ENCODE data around the gene FSTL5.
A peak's percentile ranks its signal among the peaks of the same experiment; 100 is the strongest.

The FSTL5 gene

GRCh38 chr4:162011089-162011488, 152.7 kb downstream of the FSTL5 start:
- H3K4me1 ChIP-seq (ENCODE audit: insufficient read depth, low read length): no peaks in the 10 kb centered on the region
- no peak overlapping the region for H3K4me3 ChIP-seq (ENCODE audit: low read length)
- no peaks in the 10 kb centered on the region for H3K9me3 ChIP-seq (ENCODE audit: insufficient read depth, low read depth, low read length)
- WGBS: 98% methylated on average over 2 of the region's 2 CpGs
- no peaks in the 10 kb centered on the region for H3K27me3 ChIP-seq (ENCODE audit: insufficient read depth, low read length)
- H3K36me3 ChIP-seq (ENCODE audit: insufficient read depth, low read length): no peaks in the 10 kb centered on the region
- no peak overlapping the region for H3K9ac ChIP-seq (ENCODE audit: low read depth, low read length)
- H3K27ac ChIP-seq (ENCODE audit: low read depth, low read length): no peak overlapping the region

DNA sequence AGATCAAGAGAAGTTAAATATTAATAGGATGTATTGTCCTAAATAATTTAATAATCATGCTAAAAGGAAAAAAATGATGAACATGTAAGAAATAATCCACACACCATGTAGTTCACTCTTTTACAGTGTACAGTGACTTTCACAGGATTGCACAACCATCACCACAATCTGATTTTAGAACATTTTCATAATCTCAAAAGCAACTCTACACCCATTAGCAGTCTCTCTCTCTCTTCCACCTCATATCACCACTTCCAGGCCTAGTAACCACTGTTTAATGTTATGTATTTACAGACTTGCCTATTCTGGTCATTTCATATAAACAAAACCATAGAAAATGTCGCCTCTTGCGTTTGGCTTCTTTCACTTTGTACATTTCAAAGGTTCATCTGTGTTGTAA, 153.4 kb downstream of the FSTL5 start:
- no peak overlapping the region for H3K4me3 ChIP-seq (ENCODE audit: low read length)
- H3K36me3 ChIP-seq (ENCODE audit: insufficient read depth, low read length): no peaks in the 10 kb centered on the region
- 0 out of 2 replicates have a peak, but pooled peaks cover 4% of the 10 kb centered on the region for H3K4me1 ChIP-seq (ENCODE audit: insufficient read depth, low read length)
- H3K27me3 ChIP-seq (ENCODE audit: insufficient read depth, low read length): no peaks in the 10 kb centered on the region
- H3K9ac ChIP-seq (ENCODE audit: low read depth, low read length): no peak overlapping the region
- no peak overlapping the region for H3K27ac ChIP-seq (ENCODE audit: low read depth, low read length)
- no peaks in the 10 kb centered on the region for H3K9me3 ChIP-seq (ENCODE audit: insufficient read depth, low read depth, low read length)
- 97% methylated on average over 2 of the region's 2 CpGs for WGBS

GRCh38 chr4:161992317-161992716, 171.5 kb downstream of the FSTL5 start:
- 0 out of 2 replicates have a peak overlapping the region, but pooled peaks have one; percentile 6 for H3K27ac ChIP-seq (ENCODE audit: low read depth, low read length)
- H3K9ac ChIP-seq (ENCODE audit: low read depth, low read length): no peak overlapping the region
- 81% methylated on average over 7 of the region's 7 CpGs for WGBS
- H3K4me1 ChIP-seq (ENCODE audit: insufficient read depth, low read length): peaks cover 41% of the 10 kb centered on the region
- no peaks in the 10 kb centered on the region for H3K27me3 ChIP-seq (ENCODE audit: insufficient read depth, low read length)
- no peaks in the 10 kb centered on the region for H3K9me3 ChIP-seq (ENCODE audit: insufficient read depth, low read depth, low read length)
- no peaks in the 10 kb centered on the region for H3K36me3 ChIP-seq (ENCODE audit: insufficient read depth, low read length)
- H3K4me3 ChIP-seq (ENCODE audit: low read length): no peak overlapping the region

DNA sequence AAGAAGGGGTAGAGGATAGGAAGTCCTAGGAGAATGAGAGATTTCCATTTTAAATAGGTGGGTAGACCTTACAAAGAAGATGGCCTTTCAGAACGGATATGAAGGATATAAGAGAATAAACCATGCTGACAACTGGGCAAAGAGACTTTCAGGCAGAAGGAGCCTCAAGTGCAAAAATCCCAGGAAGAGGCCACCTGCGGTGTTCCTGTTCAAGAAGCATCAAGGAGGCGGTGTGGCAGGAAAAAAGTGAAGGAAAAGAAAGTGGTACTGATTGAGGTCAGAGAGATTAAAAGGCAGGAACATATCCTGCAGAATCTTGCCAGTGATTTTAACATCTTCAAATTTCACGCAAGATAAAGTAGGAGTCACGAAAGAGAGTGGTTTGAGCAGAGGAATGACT, 172.0 kb downstream of the FSTL5 start:
- Histone ChIP-seq H3K27me3 (ENCODE audit: insufficient read depth, low read length) (no peaks in the 10 kb centered on the region), H3K4me3 (ENCODE audit: low read length) (no peak overlapping the region), H3K9me3 (ENCODE audit: insufficient read depth, low read depth, low read length) (no peaks in the 10 kb centered on the region), H3K27ac (ENCODE audit: low read depth, low read length) (peak overlapping the region; percentile 6; the same call in 1 of the 2 replicates), H3K4me1 (ENCODE audit: insufficient read depth, low read length) (peaks cover 45% of the 10 kb centered on the region), H3K36me3 (ENCODE audit: insufficient read depth, low read length) (no peaks in the 10 kb centered on the region), H3K9ac (ENCODE audit: low read depth, low read length) (no peak overlapping the region)
- WGBS: 70% methylated on average over 5 of the region's 5 CpGs

- no peaks in the 10 kb centered on the region for H3K27me3 ChIP-seq (ENCODE audit: insufficient read depth, low read length)
- no peak overlapping the region for H3K27ac ChIP-seq (ENCODE audit: low read depth, low read length)
- 100% methylated on average over 1 of the region's 2 CpGs for WGBS
- H3K4me3 ChIP-seq (ENCODE audit: low read length): no peak overlapping the region
- H3K9me3 ChIP-seq (ENCODE audit: insufficient read depth, low read depth, low read length): no peaks in the 10 kb centered on the region
- peaks cover 36% of the 10 kb centered on the region for H3K4me1 ChIP-seq (ENCODE audit: insufficient read depth, low read length)
- H3K9ac ChIP-seq (ENCODE audit: low read depth, low read length): no peak overlapping the region
- H3K36me3 ChIP-seq (ENCODE audit: insufficient read depth, low read length): no peaks in the 10 kb centered on the region
These were observed 173.1 kb downstream of the FSTL5 start for GRCh38 chr4:161990721-161991120.

GRCh38 chr4:161988946-161989345, 174.9 kb downstream of the FSTL5 start:
- no peak overlapping the region for H3K9ac ChIP-seq (ENCODE audit: low read depth, low read length)
- peaks cover 30% of the 10 kb centered on the region for H3K4me1 ChIP-seq (ENCODE audit: insufficient read depth, low read length)
- no peaks in the 10 kb centered on the region for H3K36me3 ChIP-seq (ENCODE audit: insufficient read depth, low read length)
- no peaks in the 10 kb centered on the region for H3K27me3 ChIP-seq (ENCODE audit: insufficient read depth, low read length)
- no peak overlapping the region for H3K27ac ChIP-seq (ENCODE audit: low read depth, low read length)
- H3K9me3 ChIP-seq (ENCODE audit: insufficient read depth, low read depth, low read length): no peaks in the 10 kb centered on the region
- no peak overlapping the region for H3K4me3 ChIP-seq (ENCODE audit: low read length)

GRCh38 chr4:161987611-161988010, 176.2 kb downstream of the FSTL5 start:
- H3K36me3 ChIP-seq (ENCODE audit: insufficient read depth, low read length): no peaks in the 10 kb centered on the region
- H3K9me3 ChIP-seq (ENCODE audit: insufficient read depth, low read depth, low read length): no peaks in the 10 kb centered on the region
- H3K27ac ChIP-seq (ENCODE audit: low read depth, low read length): no peak overlapping the region
- peaks cover 30% of the 10 kb centered on the region for H3K4me1 ChIP-seq (ENCODE audit: insufficient read depth, low read length)
- WGBS: 78% methylated on average over 1 of the region's 1 CpG
- H3K4me3 ChIP-seq (ENCODE audit: low read length): no peak overlapping the region
- no peak overlapping the region for H3K9ac ChIP-seq (ENCODE audit: low read depth, low read length)
- no peaks in the 10 kb centered on the region for H3K27me3 ChIP-seq (ENCODE audit: insufficient read depth, low read length)

- no peaks in the 10 kb centered on the region for H3K27me3 ChIP-seq (ENCODE audit: insufficient read depth, low read length)
- 72% methylated on average over 2 of the region's 2 CpGs for WGBS
- H3K9ac ChIP-seq (ENCODE audit: low read depth, low read length): no peak overlapping the region
- no peaks in the 10 kb centered on the region for H3K4me1 ChIP-seq (ENCODE audit: insufficient read depth, low read length)
- H3K27ac ChIP-seq (ENCODE audit: low read depth, low read length): no peak overlapping the region
- H3K36me3 ChIP-seq (ENCODE audit: insufficient read depth, low read length): no peaks in the 10 kb centered on the region
- H3K9me3 ChIP-seq (ENCODE audit: insufficient read depth, low read depth, low read length): no peaks in the 10 kb centered on the region
- H3K4me3 ChIP-seq (ENCODE audit: low read length): no peak overlapping the region
These were observed 211.4 kb downstream of the FSTL5 start for GRCh38 chr4:161952382-161952781.

GRCh38 chr4:161949946-161950725, 213.7 kb downstream of the FSTL5 start:
- WGBS: 92% methylated on average over 4 of the region's 4 CpGs
- H3K4me1 ChIP-seq (ENCODE audit: insufficient read depth, low read length): no peaks in the 10 kb centered on the region
- H3K9me3 ChIP-seq (ENCODE audit: insufficient read depth, low read depth, low read length): no peaks in the 10 kb centered on the region
- no peak overlapping the region for H3K9ac ChIP-seq (ENCODE audit: low read depth, low read length)
- no peaks in the 10 kb centered on the region for H3K27me3 ChIP-seq (ENCODE audit: insufficient read depth, low read length)
- no peaks in the 10 kb centered on the region for H3K36me3 ChIP-seq (ENCODE audit: insufficient read depth, low read length)
- no peak overlapping the region for H3K4me3 ChIP-seq (ENCODE audit: low read length)
- H3K27ac ChIP-seq (ENCODE audit: low read depth, low read length): no peak overlapping the region

GRCh38 chr4:161948026-161948770, 215.6 kb downstream of the FSTL5 start:
- Histone ChIP-seq H3K27me3 (ENCODE audit: insufficient read depth, low read length) (no peaks in the 10 kb centered on the region), H3K27ac (ENCODE audit: low read depth, low read length) (no peak overlapping the region), H3K4me3 (ENCODE audit: low read length) (no peak overlapping the region), H3K9me3 (ENCODE audit: insufficient read depth, low read depth, low read length) (no peaks in the 10 kb centered on the region), H3K4me1 (ENCODE audit: insufficient read depth, low read length) (no peaks in the 10 kb centered on the region), H3K9ac (ENCODE audit: low read depth, low read length) (no peak overlapping the region), H3K36me3 (ENCODE audit: insufficient read depth, low read length) (no peaks in the 10 kb centered on the region)
- WGBS: 98% methylated on average over 6 of the region's 6 CpGs

GRCh38 chr4:161937596-161937995, 226.2 kb downstream of the FSTL5 start:
- Histone ChIP-seq H3K27ac (ENCODE audit: low read depth, low read length) (no peak overlapping the region), H3K36me3 (ENCODE audit: insufficient read depth, low read length) (no peaks in the 10 kb centered on the region), H3K9ac (ENCODE audit: low read depth, low read length) (no peak overlapping the region), H3K4me3 (ENCODE audit: low read length) (no peak overlapping the region), H3K9me3 (ENCODE audit: insufficient read depth, low read depth, low read length) (no peaks in the 10 kb centered on the region), H3K4me1 (ENCODE audit: insufficient read depth, low read length) (peaks cover 3% of the 10 kb centered on the region; the same call in 1 of the 2 replicates), H3K27me3 (ENCODE audit: insufficient read depth, low read length) (no peaks in the 10 kb centered on the region)
- WGBS: 97% methylated on average over 1 of the region's 1 CpG
